Central memory CD4-positive, alpha-beta T cell (primary cell): ENCODE measurements around the gene CD8B2.
"Not testable (repeated sequence)": the region's sequence is repeated elsewhere in the genome, so short reads cannot be mapped to it uniquely, and the experiment has no call there.

Source experiments
- DNase-seq: peaks from one replicate; pipeline ENCODE4 v3.0.0; 2022
- total RNA-seq, 3 experiments: gene quantifications; one replicate each; lab custom pipeline; 2026; lab: John Stamatoyannopoulos, UW

The CD8B2 gene
- 0 to 0.19 (median 0.11) reads per million in 3 experiments for total RNA-seq

DNA sequence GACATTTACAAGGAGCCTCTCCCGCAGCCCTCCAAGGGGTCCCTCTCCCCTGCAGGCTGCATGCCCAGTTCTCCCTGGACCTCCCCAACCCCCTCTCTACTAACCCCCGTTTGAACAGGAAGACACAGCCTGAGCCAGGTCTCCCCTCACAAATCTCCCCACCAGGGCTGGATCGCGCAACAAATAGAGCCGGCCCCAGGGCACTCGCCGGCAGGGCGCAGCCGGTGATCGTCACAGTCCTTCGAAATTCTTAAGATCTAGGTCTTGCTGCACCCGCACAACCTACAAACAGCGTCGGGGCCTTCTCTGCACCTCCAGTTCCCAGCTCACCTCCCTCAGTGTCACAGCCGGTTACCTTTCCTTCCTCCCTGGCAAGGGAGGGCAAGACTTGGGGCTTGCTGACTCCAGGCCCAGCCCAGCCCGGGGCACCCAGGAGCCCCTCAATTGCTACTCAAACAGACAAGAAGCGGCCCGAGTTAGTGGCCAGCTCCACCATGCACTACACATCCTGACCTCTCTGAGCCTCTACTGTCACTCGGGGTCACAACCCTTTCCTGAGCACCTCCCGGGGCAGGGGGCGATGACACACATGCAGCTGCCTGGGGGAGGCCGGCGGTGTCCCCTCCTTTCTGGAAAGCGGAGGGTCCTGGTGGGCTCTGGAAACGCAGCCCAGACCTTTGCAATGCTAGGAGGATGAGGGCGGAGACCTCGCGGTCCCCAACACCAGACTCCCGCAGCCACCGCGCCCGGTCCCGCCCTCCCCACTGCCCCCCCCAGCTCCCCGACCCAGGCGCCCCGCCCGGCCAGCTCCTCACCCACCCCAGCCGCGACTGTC is at the start of gene CD8B2:
CD8B2 (plus strand) TSS at position 814 of the 835 bp plus-strand sequence. CDS start 63 bp downstream, outside the sequence.
- DNase-seq, result not testable (repeated sequence)

DNA sequence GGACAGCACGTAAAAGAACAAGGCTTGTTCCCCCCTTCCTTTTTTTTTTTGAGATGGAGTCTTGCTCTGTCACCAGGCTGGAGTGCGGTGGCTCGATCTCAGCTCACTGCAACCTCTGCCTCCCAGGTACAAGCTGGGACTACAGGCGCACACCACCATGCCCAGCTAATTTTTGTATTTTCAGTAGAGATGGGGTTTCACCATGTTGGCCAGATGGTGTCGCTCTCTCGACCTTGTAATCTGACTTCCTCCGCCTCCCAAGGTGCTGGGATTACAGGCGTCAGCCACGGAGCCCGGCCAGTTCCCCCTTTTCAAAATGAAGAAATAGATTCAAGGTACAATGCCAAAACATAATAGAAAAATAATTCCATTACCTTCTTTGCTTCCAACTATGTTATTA is 25.3 kb upstream of the CD8B2 start:
- not testable (repeated sequence) for DNase-seq

DNA sequence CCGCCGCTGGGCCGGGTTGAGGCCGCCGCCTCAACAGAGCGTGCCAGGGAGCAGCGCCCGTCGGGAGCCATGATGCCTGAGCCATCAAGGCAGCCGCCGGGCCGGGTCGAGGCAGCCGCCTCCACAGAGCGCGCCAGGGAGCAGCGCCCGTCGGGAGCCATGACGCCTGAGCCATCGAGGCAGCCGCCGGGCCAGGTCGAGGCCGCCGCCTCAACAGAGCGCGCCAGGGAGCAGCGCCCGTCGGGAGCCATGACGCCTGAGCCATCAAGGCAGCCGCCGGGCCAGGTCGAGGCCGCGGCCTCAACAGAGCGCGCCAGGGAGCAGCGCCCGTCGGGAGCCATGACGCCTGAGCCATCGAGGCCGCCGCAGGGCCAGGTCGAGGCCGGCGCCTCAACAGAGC is 19.6 kb upstream of the CD8B2 start:
- DNase-seq, result not testable (repeated sequence)

DNA sequence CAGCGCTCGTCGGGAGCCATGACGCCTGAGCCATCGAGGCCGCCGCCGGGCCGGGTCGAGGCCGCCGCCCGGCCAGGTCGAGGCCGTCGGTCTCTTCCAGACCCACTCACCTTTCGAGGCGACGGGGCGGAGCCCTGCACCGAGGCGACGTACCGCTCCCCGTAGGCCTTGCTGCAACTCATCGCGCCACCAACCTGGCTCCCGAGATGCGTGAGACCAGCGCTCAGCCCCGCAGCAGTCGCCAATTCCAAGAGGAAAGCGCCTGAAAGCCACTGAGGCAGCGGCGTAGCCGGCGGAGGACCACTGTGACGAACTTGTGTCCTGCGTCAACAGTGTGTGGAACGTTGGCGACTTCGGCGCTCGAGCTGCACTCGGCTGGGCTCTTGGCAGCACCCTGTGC is 19.1 kb upstream of the CD8B2 start, which contains the start of gene RGPD3:
RGPD3 (minus strand) TSS at position 307 of the 400 bp plus-strand sequence; CDS start at position 182, 125 bp downstream.
- DNase-seq, result not testable (repeated sequence)

DNA sequence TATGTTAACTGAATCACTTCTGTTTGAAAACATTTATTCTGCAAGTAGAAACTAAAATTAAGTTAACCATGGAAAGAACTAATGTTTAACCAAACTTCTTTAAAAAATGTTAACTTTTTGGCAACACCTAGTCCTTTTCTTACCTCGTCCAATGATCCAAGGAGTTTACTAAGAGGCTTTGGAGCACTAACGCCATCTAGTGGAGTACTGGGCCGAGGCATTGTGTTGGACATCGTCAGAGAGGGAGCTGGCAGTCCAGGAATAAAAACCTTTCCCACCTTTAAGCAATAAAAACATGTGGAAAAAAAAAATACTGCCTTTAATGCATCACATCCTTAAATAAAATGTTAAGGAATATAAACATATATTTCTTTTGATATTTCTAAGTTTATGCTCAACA is 16.5 kb upstream of the CD8B2 start:
- peak; percentile 29 for DNase-seq

DNA sequence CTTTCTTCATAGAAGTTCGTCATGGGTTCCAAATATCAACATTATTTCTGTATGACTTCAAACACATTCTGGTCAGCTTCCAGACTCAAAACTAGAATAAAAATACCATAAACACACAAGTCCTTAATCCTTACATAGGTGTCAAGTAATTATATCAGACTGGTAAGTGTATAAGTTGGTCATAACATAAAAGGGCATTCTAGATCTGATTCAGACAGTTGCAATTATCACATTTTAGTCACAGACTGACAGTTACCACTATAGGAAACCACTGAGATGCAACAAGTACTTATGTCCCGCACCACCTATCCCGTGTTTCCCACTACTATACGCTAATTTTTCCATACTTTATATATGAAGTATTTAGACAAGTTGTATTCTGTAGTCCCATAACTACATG is 9.5 kb upstream of the CD8B2 start:
- DNase-seq, result not testable (repeated sequence)

DNA sequence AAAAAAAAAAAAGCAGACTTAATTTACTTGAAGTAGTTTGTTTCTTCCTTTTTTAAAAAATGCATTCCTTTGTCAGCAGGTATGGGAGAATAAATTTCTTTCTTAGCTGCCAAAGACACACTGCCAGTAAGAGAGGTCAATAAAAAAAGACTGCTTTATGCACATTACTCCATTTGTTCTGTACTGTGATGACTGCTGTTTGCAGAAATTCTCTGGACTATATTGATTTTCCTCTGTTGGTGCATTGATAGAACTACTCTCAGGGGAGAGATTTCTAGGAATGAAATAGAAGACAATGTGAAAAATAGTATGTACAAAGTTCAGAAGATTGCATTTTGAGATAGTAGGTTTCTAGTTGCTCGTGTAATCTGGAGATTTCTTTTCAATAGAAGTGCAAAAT is 7.6 kb upstream of the CD8B2 start:
- DNase-seq, result not testable (repeated sequence)

DNA sequence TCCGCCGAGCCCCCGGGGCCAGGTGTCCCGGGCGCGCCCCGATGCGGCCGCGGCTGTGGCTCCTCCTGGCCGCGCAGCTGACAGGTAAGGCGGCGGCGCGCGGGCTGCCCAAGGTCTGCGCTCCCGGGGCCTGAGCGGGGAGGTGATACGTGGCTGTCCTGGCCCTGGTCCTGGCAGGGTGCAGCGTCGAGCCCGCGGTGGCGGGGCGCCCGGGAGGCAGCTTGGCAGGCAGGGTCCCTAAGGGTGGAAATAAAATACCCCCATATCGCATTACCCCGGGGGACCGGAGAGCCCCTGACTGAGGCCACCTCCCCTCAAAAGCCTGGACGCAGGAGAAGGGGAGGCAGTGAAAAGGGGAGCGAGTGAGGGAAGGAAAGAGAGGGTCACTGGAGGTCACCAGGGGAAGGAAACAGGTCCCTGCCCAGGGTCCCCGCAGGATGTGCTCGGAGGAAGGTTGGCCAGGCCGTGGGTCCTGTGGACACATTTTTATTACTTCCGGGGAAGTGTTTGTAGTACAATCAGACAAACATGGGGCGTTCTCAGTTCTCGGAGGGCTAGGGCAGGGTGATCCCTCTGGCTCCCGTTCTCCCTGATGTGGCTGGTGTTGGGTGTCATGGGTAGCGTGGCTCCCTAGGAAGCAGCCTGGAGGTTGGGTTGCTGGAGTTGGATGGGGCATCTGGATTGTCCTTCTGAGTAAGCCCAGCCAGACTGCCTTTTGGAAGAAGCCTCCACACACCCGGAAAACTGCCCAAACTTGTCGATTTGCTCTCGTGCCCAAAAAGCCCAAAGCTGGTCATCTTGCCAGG is 425 bp downstream of the CD8B2 start:
- not testable (repeated sequence) for DNase-seq

DNA sequence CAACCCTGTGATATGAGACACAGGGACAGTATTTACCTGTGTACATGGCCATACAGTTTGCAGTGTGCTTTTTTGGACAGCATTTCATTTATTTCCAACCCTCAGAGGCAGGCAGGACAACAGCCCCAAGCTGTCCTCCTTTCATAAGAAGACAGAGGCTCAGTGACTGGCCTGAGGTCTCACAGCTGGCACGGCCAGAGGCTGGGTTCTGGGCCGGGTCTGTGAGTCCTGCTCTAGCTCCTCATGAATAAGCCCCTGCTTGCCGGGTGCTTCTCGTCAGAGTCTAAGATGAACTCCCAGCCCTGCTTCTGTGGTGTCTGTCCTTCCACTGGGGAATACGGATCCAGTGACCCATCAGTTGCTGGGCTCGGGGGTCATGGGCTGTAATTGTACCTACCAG is 2.5 kb downstream of the CD8B2 start:
- DNase-seq, result not testable (repeated sequence)

DNA sequence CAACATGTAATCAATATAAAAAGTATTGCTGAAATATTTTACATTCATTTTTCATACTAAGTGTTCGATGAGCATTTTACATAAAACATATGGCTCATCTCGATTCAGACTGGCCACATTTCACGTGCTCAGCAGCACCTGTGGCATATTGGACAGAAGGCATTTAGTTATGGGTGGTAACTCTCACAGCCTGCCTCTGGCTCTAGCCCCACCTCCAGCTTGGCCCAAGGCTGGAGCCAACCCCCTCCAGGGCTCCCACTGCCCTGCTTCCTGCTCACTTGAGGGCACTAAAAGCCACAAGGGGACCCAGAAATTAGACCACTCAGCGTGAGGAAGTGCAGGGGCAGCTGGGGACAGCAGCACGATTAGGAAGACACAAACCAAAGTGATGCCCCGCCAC is 5.2 kb downstream of the CD8B2 start:
- DNase-seq, result not testable (repeated sequence)

DNA sequence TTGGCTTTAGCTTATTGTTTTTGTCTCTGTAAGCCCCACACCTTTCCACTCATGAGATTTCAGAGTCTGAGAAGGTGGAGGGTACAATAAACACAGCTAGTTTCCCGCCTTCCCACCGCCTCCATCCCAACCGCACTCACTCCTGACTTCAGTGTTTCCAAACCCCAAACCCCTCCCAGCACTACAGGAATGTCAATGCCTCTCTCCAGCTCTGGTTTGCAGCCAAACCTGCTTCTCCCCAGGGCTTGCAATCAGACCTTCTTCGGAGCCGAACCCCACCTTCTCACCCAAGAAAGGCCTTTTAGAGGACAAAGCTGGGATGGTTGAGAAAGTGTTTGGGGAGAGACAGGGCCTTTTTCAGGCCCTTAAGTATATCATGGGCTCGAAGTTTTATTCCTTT is 5.7 kb downstream of the CD8B2 start:
- DNase-seq, result not testable (repeated sequence)

DNA sequence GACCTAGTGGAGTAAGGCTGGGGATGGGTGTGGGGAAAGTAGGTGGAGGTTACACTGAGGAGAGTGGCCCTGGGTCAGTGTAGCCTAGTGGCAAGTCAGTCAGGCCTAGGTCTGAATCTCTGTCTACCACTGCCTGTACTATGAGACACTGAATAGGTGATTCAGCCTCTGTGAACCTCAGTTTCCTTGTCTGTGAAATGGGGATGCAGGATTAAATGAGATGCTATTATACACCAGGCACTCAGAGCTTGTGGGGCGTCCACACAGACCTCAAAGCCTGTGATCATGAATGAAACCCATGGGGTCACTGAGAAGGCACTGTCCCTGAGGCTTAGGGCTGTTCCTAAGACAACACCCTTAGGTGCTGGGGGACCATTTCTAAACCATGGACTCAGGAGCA is 11.4 kb downstream of the CD8B2 start:
- DNase-seq, result not testable (repeated sequence)

DNA sequence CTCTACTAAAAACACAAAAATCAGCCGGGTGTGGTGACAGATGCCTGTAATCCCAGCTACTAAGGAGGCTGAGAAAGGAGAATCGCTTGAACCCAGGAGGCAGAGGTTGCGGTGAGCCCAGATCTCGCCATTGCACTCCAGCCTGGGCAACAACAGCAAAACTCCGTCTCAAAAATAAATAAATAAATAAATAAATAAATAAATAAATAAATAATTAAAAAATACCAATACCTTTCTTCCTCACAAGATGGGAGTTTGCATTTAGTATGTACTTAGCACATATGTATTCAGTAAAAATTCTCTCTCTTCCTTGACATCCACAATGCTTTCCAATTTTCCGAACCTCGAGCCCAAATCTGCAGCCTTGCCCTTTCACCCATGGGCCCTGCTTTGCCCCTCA is 13.2 kb downstream of the CD8B2 start:
- DNase-seq, result not testable (repeated sequence)

DNA sequence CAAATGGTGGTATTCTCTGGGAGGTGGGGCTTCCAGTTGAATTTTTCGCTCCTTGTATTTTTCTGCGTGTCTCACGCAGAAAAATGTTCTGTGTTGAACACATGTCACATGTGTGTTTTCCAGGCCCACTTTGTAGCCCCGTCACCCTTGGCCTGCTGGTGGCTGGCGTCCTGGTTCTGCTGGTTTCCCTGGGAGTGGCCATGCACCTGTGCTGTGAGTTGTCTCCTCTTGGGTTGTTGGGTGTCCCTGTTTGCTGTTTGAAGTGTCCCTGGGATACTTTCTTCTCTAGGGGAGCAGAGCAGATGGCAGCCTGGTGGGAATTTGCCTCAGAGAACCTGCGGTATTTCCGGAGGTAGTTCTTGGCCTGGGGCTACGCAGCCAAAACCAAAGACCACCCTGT is 15.2 kb downstream of the CD8B2 start:
- not testable (repeated sequence) for DNase-seq

DNA sequence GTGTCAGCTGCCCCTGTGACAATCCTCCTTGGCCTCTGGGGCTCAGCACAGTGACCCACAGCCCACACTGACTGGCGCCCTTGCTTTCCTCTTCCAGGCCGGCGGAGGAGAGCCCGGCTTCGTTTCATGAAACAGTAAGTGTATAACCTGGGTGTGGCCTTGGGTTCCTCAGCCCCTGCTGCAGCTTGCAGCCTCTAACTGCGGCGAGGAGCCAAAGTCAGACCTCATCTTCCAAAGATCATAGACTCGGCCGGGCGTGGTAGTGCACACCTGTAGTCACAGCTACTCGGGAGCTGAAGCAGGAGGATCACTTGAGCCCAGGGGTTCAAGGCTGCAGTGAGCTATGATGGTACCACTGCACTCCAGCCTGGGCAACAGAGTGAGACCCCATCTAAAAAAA is 17.0 kb downstream of the CD8B2 start:
- not testable (repeated sequence) for DNase-seq

DNA sequence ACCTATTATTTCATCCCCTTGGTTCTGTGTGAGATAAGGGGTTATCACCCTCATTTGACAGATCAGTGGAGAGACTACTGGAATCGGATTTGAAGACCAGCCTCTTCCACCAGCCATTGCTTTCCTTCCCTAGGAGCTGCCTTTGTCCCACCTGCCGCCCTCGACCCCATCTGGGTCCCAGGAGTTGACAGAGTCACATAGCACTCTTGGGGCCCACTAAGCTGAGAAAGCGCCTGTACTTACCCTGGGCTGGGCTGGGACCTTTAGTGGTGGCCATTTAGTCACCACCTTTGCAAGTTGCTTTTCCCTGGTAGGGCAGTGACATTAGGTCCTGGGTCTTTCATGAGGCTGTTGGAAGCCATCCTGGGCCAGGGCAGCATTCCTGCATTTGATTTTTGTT is 17.6 kb downstream of the CD8B2 start:
- not testable (repeated sequence) for DNase-seq

DNA sequence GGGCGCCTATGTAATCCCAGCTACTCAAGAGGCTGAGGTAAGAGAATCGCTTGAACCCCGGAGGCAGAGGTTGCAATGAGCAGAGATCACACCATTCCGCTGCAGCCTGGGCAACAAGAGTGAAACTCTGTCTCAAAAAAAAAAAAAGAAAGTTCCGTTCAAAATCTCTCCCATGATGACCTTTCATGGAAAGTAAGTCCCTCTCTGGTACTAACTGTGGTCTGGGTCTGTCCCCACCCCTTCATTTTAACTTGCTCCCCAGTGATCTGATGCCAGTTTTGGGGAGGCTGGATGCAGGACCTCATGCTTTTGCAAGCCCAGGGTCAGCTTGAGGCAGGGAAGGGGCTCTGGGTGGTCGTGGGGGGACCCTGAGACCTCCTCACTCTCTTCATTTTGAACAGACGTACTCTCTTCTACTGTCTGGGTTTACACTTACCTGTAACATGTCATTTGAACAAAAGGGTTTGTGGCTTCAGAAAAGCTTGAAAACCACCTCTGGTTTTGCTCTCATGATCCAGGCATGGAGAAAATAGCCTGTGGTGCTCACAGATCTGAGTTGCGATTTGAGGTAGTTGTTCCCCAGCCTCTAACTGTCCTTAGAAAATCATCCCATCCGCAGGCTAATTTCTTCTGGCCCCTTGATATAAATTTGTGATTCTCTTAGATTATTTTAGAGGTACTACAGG is 19.0 kb downstream of the CD8B2 start:
- DNase-seq, result not testable (repeated sequence)

DNA sequence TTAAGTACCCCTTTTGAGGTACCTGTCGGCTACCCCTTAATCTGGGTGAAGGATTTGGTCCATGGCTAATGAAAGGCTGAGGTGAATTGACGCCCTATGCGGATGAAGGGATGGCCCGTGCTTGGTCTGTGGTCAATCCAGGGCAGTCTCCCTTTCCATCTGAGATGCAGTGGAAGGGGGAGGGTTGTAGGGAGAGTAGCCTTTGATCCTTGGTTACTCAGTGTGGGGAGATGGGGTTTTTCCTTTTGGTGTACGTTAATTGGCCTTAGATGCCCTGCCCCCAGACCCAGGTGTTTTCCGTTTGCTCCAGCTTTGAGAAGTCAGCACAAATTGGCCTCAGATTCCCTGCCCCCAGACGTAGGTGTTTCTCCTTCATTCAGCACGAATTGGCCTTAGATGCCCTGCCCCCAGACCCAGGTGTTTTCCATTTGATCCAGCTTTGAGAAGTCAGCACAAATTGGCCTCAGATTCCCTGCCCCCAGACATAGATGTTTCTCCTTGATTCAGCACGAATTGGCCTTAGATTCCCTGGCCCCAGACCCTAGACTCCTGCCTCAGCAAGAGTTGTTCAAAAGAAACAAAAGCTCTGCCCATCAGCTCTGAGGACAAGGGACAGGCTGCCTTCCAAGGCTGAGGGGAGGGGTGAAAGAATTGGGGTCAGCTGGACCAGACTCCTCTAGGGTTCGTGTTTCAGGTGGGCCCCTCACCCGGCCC is 21.7 kb downstream of the CD8B2 start:
- DNase-seq, result not testable (repeated sequence)

DNA sequence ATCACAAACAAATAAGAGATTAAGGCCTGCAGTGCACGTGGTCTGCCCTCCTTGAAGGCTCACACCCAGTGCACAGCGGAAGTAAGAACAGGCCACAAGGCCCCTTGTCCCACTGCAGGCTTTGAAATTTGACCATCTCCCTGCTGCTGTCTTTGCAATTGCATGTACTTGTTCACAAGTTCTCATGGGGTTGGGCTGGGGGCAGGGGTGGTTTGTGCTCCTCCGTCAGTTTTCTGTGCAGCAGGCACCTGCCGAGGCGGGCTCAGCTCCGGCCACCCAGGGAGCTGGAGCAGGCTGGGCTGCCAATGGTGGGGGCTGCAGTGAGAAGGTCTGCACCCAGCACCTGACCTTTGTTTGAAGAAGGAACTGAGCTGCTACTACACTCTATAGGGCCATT is 22.2 kb downstream of the CD8B2 start:
- not testable (repeated sequence) for DNase-seq

DNA sequence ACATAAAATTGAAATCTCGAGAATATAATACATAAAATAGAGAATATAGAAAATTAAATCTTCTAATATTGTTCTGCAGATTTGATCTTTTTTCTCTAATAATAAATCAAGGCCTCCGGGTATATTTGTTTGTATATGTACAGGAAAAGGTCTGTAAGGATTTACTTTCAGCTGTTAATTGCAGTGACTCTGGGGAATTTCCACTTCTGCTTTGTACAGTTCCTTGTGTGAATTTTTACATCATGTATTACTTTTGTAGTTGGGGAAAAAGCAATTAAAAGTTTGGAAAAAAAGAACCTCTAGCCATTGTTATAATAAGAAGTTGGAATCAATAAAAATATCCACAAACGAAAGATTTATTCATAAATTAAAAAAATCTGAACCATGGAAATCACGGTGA is 23.6 kb downstream of the CD8B2 start:
- DNase-seq, result not testable (repeated sequence)

DNA sequence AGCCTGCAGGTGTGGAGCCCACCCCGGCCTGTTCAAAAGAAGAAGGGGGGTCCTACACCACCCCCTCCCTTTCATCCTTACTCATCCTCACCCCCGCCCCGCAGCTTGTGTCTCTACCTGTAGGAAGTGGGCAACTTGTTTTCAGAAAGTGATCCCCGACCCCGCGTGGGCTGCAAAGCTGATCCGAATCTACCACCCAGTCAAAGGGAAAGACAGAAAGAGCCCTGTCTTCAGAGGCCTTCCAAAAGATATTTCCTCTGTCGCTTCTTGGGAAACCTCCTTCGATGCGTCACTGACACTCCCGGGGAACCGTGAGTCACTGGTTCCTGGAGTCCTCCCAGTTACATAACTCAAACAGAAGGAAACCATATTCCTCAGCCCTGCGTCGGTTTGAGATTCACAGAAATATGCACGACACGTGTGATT is 24.3 kb downstream of the CD8B2 start:
- not testable (repeated sequence) for DNase-seq

DNA sequence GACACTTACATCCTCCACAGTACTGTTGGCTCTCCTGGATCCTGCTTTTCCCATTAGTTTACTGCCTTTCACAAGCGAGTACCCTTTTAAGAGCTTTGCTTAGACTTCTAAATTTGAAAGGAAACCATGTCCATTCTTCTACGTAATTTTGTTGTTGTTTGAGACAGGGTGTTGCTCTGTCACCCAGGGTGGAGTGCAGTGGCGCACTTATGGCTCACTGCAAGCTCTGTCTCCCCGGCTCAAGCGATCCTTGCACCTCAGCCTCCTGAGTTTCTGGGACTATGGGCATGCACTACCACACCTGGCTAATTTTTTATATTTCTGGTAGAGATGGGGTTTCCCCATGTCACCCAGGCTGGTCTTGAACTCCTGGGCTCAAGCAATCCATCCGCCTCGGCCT is 24.8 kb downstream of the CD8B2 start:
- DNase-seq, result not testable (repeated sequence)
